Stomach smooth muscle (tissue), 2 donors: ENCODE results near the gene SYNPO.

Source experiments
- H3K27ac ChIP-seq: one replicate; pipeline ENCODE4 v1.7.0; 2013; ENCODE audit warnings: mild to moderate bottlenecking, low read length, inconsistent platforms
- H3K27me3 ChIP-seq, 2 donors: one replicate each; pipeline ENCODE4 v1.7.0; 2013; ENCODE audit warnings: low read length in 2 of 2; ENCODE audit not compliant: insufficient read depth in 2 of 2, control insufficient read depth in 1 of 2
- H3K36me3 ChIP-seq, 2 donors: one replicate each; pipeline ENCODE4 v1.7.0; 2013; ENCODE audit warnings: low read length in 2 of 2; ENCODE audit not compliant: control insufficient read depth in 2 of 2, insufficient read depth in 2 of 2
- H3K4me1 ChIP-seq: one replicate; pipeline ENCODE4 v1.7.0; 2013; ENCODE audit warnings: low read length; ENCODE audit not compliant: control insufficient read depth, insufficient read depth
- H3K4me3 ChIP-seq, 2 donors: one replicate each; pipeline ENCODE4 v1.7.0; 2013; ENCODE audit warnings: low read length in 2 of 2
- H3K9ac ChIP-seq, 2 donors: one replicate each; pipeline ENCODE4 v1.7.0; 2013; ENCODE audit warnings: low read length in 2 of 2, mild to moderate bottlenecking in 1 of 2
- H3K9me3 ChIP-seq, 2 donors: one replicate each; pipeline ENCODE4 v1.7.0; 2013; ENCODE audit warnings: low read length in 2 of 2; ENCODE audit not compliant: control insufficient read depth in 2 of 2
- donor health status: healthy.
- donor health status: Pancreatic carcinoma.

The SYNPO gene

DNA sequence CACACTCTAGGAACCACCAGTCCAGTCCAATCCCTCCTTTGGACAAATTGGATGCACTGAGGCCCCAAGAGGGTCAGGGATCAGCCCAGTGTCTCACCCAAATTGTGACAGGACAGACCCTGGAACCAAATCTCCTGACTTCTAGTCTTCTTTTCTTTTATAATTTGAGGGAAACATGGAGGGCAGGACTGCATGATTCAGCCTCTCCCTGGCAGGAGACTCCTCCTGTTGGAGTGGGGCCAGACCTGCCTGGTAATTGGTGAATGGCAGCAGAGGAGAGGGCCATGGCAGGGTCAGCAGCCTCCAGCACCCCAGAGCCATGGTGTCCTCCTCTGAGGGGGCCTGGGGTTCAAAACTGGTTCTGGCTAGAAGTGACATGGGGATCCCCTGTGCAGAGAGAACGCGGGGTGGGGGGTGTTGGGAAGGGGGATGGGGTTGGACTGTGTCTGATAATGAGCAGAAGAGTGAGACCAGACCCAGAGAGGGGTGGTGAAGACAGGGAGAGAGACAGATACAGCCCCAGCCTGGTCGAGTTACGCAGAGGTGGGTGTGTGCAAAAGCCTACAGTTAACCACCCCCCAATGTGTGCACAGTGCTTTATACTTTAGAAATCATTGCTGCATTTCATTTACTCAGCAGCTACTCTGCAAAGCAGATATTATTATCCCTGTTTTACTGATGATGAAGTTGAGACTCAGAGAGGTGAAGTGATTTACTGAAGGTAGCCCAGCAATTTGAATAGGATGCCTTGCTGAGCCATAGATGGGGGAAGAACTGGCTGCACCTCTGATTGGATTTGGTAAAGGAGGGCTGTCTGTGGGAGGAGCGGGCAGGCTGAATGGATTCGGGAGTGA is 3.8 kb upstream of the SYNPO start:
- Histone ChIP-seq H3K27me3 (no peaks in the 10 kb centered on the region), H3K4me1 (peaks cover 69% of the 10 kb centered on the region), H3K4me3 (no peak overlapping the region), H3K9ac (no peak overlapping the region), H3K36me3 (peaks cover 0 to 4% of the 10 kb centered on the region in 2 donors), H3K9me3 (no peaks in the 10 kb centered on the region), H3K27ac (peak overlapping the region; percentile 24)

DNA sequence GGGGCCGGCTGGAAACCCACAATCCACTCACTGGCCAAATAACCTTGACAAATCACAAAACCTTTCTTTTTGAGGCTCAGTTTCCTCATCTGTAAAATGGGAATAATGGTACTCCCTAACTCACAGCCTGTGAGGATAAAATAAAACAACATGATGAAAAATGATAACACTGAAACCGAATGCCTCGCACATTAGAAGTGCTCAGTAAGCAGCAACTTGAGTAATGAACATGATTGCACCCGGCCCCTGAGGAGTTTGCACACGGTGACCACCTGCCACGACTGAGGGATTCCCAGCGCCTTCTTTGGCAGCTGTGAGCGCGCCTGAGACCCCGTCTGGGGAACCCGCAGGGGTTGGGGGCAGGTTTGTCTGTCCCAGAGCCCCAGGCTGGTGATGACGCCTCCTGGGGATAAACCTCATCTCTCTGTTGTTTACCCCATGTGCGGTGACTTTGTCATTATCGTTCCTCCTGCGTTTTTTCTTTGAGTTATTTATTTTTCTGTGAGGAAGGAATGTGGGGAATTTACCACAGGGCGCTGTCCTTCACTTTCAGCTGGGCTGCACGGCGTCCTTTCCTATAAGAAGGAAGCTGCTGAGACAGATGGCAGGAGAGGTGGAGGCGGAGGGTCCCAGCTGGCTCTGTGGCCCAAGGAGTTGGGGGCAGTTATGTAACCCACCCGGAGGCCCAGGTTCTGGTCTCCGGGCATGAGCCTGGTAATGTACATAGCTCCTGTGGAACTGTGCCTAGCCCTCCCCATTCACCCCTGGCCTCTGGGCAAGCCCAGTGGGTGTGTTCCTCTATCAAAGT is 3.0 kb upstream of the SYNPO start:
- Histone ChIP-seq H3K4me3 (no peak overlapping the region), H3K36me3 (peaks cover 0 to 4% of the 10 kb centered on the region in 2 donors), H3K9me3 (no peaks in the 10 kb centered on the region), H3K27ac (peak overlapping the region; percentile 89), H3K9ac (no peak overlapping the region), H3K4me1 (peaks cover 73% of the 10 kb centered on the region), H3K27me3 (no peaks in the 10 kb centered on the region)

DNA sequence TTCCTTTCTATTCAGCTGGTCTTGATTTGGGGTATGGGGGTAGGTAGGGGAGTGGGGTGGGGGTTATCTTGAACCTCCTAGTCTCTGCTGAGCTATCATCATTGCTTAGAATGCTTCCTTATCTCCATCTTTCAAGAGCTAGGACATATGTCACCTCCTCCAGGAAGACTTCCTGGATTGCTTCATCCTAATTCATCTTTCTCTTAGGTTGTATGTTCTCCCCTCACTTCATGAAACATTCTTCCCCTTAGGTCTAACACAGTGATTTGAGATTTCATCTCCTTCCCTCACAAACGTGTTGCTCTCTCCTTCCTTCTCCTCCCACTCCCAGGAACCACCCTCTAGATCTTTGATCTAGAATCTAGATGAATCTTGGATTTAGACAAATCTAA is 2.4 kb upstream of the SYNPO start:
- H3K27ac ChIP-seq = peak overlapping the region; percentile 89
- H3K27me3 ChIP-seq = no peaks in the 10 kb centered on the region
- peaks cover 73% of the 10 kb centered on the region for H3K4me1 ChIP-seq
- H3K4me3 ChIP-seq = no peak overlapping the region
- H3K9me3 ChIP-seq = no peaks in the 10 kb centered on the region
- H3K9ac ChIP-seq = no peak overlapping the region
- peaks cover 0 to 4% of the 10 kb centered on the region in 2 donors for H3K36me3 ChIP-seq

DNA sequence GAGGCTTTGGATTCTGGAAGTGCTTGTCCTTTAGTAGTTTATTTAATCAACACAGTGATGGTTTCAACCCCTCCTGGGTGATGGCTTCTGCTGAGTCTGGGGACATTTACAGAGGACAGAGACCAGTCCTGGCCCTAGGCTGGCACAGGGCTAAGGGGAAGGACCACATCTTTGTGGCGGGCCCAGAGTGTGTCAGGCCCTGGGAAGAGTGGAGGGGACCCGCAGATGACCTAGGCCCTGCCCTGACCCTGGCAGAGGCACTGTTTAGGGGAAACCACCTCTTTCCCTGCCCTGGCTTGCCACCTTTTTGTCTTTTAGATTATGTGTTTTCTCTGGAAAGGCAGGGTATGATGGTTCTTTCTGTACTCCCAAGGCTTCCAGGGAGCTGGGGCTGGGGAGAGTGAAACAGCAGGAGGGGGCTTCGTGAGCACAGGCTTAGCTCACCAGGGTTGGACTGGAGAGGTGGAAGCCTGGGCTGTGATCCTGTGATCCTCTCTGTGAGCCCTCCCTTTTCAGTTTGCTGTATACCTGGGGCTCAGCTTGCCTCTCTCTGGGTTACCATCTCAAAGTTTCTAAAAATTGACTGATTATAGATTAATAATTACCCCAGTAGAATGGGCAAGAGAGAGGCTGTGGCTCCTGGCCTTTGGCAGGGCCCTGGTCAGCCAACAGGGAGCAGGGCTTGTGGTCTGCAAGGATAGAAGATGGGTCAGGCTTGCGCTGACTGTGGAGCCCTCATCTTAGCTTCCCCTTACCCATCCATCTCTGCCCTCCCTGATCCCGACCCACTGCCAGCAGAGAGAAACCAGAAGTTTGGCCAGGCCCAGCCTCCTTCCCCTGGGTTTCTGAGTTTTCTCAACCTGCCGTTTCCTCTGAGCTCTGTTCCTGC is 1.7 kb upstream of the SYNPO start:
- H3K36me3 ChIP-seq = peaks cover 0 to 4% of the 10 kb centered on the region in 2 donors
- H3K9ac ChIP-seq = peak overlapping the region; percentile 10 to 13
- no peaks in the 10 kb centered on the region for H3K9me3 ChIP-seq
- no peaks in the 10 kb centered on the region for H3K27me3 ChIP-seq
- peak overlapping the region; percentile 89 for H3K27ac ChIP-seq
- H3K4me1 ChIP-seq = peaks cover 73% of the 10 kb centered on the region
- H3K4me3 ChIP-seq = no peak overlapping the region

DNA sequence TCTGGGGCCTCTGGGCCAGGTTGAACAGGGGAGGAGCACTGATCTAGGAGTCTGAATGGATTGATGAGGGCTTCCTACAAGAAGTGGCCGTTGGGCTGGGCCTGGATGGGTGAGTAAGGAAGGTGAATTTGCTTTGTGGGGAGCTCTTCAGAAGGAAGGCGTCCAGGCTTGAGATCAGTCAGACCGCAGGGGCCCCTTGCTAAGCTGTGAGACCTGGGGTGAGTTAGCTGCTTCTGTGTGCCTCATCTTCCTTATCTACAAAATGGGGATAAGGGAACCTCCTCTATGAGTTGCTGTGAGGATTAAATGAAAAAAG is 1.1 kb upstream of the SYNPO start:
- peaks cover 75% of the 10 kb centered on the region for H3K4me1 ChIP-seq
- H3K4me3 ChIP-seq = no peak overlapping the region
- H3K9ac ChIP-seq = no peak overlapping the region
- H3K36me3 ChIP-seq = peaks cover 0 to 4% of the 10 kb centered on the region in 2 donors
- peak overlapping the region; percentile 89 for H3K27ac ChIP-seq
- no peaks in the 10 kb centered on the region for H3K9me3 ChIP-seq
- no peaks in the 10 kb centered on the region for H3K27me3 ChIP-seq

DNA sequence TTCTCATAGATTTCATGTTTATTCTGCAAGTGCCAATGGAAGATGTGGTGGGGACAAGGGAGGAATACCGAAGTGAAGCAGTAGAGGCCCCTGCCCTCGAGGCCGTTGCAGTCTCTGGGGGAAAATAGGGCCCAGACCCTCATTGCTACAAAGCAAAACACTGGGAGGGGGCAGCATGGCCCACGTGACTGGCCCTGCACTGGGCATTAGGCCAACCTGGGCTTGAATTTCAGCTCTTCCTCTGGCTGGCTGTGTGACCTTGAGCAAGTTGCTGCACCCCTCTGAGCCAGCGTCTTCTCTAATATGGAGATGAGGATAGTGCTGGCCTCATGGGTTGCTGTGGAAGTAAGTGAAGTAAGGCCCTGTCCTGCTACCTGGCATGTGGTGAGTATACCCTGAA is 709 bp upstream of the SYNPO start:
- H3K9me3 ChIP-seq = no peaks in the 10 kb centered on the region
- no peak overlapping the region for H3K4me3 ChIP-seq
- peaks cover 0 to 4% of the 10 kb centered on the region in 2 donors for H3K36me3 ChIP-seq
- H3K27ac ChIP-seq = peak overlapping the region; percentile 89
- H3K27me3 ChIP-seq = no peaks in the 10 kb centered on the region
- peaks cover 78% of the 10 kb centered on the region for H3K4me1 ChIP-seq
- no peak overlapping the region for H3K9ac ChIP-seq

DNA sequence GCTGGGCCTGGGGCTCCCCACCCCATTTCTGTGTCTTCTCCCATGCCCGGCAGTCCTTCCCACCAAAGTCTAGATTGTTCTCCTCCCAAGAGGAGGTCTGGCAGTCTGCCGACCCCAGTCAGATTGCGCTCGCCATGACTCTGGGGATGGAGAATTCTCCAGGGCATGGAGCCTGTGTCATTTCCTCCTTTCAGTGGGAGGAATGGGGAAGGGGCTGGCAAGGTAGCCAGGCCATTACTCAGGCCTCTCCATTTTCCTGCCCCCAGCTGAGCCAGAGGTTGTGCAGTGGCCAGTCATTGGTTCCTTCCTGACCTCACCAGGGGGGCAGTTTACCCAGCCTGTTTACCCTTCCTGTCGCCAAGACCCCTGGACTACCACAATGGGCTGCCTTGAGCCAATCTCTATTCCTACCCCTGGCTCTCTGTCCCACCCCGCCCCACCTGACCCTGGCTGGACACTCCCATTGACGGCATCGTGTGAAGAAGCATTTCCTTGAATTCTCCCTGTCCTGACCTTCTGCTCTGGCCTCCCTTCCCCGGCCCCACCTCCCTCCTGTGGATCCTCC is 628 bp downstream of the SYNPO start:
- no peaks in the 10 kb centered on the region for H3K36me3 ChIP-seq
- H3K27ac ChIP-seq = peak overlapping the region; percentile 89
- peak overlapping the region in 1 of 2 donors; percentile 52 for H3K9ac ChIP-seq
- no peaks in the 10 kb centered on the region for H3K27me3 ChIP-seq
- peak overlapping the region in 1 of 2 donors; percentile 49 for H3K4me3 ChIP-seq
- no peaks in the 10 kb centered on the region for H3K9me3 ChIP-seq
- peaks cover 84% of the 10 kb centered on the region for H3K4me1 ChIP-seq

DNA sequence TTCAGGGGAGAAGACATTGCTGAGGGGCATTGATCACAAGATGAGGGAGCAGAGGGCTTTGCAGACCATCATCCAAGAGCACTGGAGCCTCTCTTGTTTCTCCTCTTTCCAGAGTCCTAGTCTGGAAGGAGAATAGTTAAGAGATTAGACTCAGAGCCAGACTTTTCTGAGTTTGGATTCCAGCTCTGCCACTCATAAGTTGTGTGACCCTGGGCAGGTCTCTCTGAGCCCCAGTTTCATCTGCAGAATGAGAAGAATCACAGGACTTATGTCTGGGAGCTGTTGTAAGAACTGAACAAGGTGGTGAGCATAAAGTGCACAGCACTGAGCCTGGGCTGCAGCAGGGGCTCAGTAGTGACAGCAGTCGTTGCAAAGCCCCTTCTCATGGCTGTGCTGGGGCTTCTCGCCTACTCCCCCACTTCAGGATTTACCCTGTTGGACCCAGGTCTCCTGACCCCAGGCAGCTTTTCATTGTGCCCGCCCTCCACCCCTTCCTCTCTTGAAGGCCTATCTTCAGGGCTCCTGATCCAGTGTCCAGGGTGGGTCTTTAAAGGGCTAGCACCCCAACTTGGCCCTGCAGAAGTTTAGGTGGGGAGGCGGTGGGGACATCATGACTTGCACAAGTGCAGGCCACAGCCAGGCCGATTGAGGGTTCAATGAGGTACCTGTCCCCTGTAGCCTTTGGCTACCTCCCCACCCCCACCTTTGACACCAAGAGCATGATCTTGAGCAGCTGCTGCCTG is 1.5 kb downstream of the SYNPO start:
- no peaks in the 10 kb centered on the region for H3K9me3 ChIP-seq
- H3K4me3 ChIP-seq = peak overlapping the region in 1 of 2 donors; percentile 54
- H3K27ac ChIP-seq = peak overlapping the region; percentile 89
- H3K27me3 ChIP-seq = no peaks in the 10 kb centered on the region
- H3K4me1 ChIP-seq = peaks cover 75% of the 10 kb centered on the region
- H3K9ac ChIP-seq = peak overlapping the region in 1 of 2 donors; percentile 24
- no peaks in the 10 kb centered on the region for H3K36me3 ChIP-seq

DNA sequence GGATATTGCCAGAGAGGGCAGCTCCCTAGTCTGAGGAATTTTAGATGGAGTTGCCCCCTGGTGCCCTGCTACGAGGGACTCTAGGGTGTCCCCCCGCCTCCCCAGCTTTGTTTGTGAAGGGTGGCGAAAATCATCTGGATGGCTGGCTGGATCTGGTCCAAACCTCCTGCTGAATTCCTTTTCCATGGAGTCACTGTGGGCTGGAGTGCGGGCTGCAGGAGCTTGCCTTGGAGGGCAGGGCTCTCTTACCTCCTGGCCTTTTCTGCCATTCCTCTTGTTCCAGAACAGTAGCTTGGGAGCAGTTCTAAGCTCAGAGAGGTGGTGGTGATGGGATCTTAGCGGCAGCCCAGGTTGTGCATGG is 2.1 kb downstream of the SYNPO start:
- H3K27me3 ChIP-seq = no peaks in the 10 kb centered on the region
- H3K9me3 ChIP-seq = no peaks in the 10 kb centered on the region
- peaks cover 75% of the 10 kb centered on the region for H3K4me1 ChIP-seq
- H3K9ac ChIP-seq = peak overlapping the region in 1 of 2 donors; percentile 18
- peak overlapping the region in 1 of 2 donors; percentile 54 for H3K4me3 ChIP-seq
- H3K27ac ChIP-seq = peak overlapping the region; percentile 89
- H3K36me3 ChIP-seq = no peaks in the 10 kb centered on the region
